NB4 (cell line): Measurements from ENCODE around the gene SIM2.

Source experiments
- DNase-seq: peaks from one replicate; pipeline ENCODE4 v3.0.0; 2010; ENCODE audit warnings: low read depth
- H3K4me3 ChIP-seq: one replicate; pipeline ENCODE4 v1.5.1; 2011; ENCODE audit warnings: mild to moderate bottlenecking, low read depth, low read length, moderate library complexity
- MYC ChIP-seq: IDR thresholded peaks from 2 replicates; pipeline ENCODE4 v1.6.1; 2011; ENCODE audit warnings: low read depth, low read length
- POLR2A ChIP-seq: IDR thresholded peaks from 2 replicates; pipeline ENCODE4 v1.6.1; 2011; ENCODE audit warnings: mild to moderate bottlenecking; ENCODE audit not compliant: insufficient read length; ENCODE audit errors: extremely low read depth
- TF ChIP-seq, protein P1 (sequence below): IDR thresholded peaks from 2 replicates; pipeline ENCODE4 v1.6.1; 2011; ENCODE audit warnings: low read depth, low read length
- TF ChIP-seq, protein P2 (sequence below): IDR thresholded peaks from one replicate; pipeline ENCODE4 v1.5.1; 2012; ENCODE audit warnings: low read depth, low read length

The SIM2 gene

DNA sequence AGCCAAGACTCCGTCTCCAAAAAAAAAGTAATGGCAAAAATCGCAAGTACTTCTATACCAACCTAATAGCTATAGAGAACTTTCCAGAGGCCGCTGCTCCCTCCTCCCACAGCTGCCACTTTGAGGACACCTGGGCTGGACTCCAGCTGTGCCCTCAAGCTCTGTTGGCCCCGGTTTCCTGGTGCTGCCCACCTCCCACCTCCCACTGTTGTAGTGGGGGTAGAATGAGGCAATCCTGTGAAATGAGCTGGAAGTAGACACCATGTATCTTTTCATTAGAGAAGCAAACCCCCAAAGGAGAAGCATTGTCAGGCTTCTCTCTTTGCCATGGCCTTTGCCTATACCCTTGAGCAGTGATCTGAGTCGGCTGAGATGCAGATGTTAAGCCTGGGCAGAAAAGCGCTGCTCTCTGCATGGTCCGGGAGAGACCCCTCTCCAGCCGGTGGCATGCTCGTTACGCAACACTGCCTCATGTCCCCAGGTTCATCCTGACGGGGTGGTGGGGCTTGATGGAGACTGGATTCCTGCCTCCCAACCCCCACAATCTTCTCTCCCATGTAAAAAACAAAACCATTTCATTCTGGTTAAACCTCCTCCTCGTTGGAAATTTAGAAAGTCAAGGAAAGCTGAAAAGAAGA, 39.7 kb downstream of the SIM2 start:
- no peak for DNase-seq
- H3K4me3 ChIP-seq, result no peak overlapping the region
- no peak for TF ChIP-seq POLR2A
- TF ChIP-seq MYC, result no peak
- TF ChIP-seq, protein P1, sequence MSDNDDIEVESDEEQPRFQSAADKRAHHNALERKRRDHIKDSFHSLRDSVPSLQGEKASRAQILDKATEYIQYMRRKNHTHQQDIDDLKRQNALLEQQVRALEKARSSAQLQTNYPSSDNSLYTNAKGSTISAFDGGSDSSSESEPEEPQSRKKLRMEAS, result no peak
- TF ChIP-seq, protein P2, sequence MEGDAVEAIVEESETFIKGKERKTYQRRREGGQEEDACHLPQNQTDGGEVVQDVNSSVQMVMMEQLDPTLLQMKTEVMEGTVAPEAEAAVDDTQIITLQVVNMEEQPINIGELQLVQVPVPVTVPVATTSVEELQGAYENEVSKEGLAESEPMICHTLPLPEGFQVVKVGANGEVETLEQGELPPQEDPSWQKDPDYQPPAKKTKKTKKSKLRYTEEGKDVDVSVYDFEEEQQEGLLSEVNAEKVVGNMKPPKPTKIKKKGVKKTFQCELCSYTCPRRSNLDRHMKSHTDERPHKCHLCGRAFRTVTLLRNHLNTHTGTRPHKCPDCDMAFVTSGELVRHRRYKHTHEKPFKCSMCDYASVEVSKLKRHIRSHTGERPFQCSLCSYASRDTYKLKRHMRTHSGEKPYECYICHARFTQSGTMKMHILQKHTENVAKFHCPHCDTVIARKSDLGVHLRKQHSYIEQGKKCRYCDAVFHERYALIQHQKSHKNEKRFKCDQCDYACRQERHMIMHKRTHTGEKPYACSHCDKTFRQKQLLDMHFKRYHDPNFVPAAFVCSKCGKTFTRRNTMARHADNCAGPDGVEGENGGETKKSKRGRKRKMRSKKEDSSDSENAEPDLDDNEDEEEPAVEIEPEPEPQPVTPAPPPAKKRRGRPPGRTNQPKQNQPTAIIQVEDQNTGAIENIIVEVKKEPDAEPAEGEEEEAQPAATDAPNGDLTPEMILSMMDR, result no peak

DNA sequence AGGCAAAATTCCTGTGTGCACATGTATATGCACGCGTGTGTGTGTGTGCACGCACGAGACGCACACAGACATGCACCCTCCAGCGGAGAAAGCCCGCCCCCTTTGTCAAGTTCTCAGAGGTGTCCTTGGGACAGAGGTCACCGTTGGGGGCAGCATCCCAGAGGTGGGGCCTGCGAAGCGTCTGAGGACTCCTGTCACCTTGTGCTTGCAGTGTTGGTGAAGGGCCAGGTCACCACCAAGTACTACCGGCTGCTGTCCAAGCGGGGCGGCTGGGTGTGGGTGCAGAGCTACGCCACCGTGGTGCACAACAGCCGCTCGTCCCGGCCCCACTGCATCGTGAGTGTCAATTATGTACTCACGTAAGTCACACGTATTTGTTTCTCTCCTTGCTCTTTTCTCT, 42.6 kb downstream of the SIM2 start:
- TF ChIP-seq, protein P1, result no peak
- TF ChIP-seq MYC (no peak), POLR2A (no peak)
- TF ChIP-seq, protein P2, result no peak
- no peak for DNase-seq
- no peak overlapping the region for H3K4me3 ChIP-seq

DNA sequence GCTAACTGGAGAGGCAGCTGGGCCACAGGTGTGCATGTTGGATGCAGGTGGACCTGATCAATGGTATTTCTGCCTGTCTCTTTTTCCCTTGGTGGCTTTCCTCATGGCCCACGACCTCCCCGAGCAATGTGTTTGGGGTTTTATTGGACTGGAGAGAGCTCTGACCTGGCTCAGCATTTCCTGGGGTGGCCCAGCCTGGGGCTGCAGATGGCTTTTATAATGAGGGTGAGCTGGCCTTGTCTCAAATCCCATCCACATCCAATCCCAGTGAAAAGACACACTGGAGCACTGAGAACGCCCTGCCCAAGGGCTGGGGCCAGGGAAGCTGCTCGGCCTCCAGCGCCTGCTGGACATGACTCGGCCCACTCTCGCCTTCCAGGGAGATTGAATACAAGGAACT, 44.1 kb downstream of the SIM2 start:
- TF ChIP-seq POLR2A (no peak), MYC (no peak)
- TF ChIP-seq, protein P2, result no peak
- TF ChIP-seq, protein P1, result no peak
- no peak for DNase-seq
- H3K4me3 ChIP-seq, result no peak overlapping the region

DNA sequence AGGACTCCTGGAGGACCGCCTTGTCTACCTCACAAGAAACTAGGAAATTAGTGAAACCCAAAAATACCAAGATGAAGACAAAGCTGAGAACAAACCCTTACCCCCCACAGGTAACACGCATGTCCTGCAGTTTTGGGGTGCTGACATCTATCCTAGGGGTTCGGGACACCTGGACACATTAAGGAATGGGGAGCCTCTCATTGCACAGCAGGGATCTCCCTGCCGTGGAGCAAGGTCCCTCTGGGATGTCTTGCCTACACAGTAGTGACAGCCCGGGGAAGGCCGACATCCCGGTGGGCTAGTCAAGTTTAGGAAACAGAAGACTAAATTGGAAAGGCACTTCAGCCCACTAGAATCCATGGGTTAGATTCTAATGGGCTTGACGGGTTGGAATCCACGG, 44.5 kb downstream of the SIM2 start:
- no peak for TF ChIP-seq POLR2A
- TF ChIP-seq, protein P1, result no peak
- TF ChIP-seq MYC, result no peak
- TF ChIP-seq, protein P2, result no peak
- no peak overlapping the region for H3K4me3 ChIP-seq
- no peak for DNase-seq

DNA sequence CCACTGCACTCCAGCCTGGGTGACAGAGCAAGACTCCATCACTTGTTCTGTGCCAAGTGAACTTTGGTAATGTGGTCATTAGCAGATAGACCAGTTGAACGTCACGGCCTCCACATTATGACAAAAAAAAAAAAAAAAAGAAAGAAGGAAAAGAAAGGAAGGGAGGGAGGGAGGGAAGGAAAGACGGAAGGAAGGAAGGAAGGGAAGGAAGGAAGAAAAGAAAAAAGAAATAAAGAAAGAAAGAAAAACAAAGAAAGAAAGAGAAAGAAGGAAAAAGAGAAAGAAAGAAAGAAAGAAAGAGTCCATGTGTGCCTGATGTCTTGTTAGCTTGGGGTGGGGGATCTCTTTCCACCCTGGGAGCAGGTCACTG, 45.3 kb downstream of the SIM2 start:
- TF ChIP-seq, protein P1, result no peak
- TF ChIP-seq, protein P2, result no peak
- TF ChIP-seq POLR2A, result no peak
- TF ChIP-seq MYC, result no peak
- H3K4me3 ChIP-seq, result no peak overlapping the region
- DNase-seq, result no peak

DNA sequence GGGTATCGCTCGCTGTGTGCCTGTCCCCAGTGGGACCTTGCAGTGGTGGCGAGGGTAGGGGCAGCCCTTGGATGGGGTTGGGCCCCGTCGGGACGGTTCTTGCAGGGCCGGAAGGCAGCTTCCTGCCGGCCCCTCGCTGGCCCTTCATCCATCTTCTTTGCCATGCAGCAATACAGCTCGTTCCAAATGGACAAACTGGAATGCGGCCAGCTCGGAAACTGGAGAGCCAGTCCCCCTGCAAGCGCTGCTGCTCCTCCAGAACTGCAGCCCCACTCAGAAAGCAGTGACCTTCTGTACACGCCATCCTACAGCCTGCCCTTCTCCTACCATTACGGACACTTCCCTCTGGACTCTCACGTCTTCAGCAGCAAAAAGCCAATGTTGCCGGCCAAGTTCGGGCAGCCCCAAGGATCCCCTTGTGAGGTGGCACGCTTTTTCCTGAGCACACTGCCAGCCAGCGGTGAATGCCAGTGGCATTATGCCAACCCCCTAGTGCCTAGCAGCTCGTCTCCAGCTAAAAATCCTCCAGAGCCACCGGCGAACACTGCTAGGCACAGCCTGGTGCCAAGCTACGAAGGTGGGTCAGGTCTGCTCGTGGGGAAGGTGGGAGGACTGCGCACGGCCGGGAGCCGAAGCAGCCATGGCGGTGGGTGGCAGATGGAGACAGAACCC, 45.8 kb downstream of the SIM2 start:
- no peak for DNase-seq
- no peak overlapping the region for H3K4me3 ChIP-seq
- TF ChIP-seq, protein P2, result no peak
- TF ChIP-seq POLR2A, result no peak
- no peak for TF ChIP-seq MYC
- TF ChIP-seq, protein P1, result no peak
